ENCODE measurements around the gene PDXP.

- TF ChIP-seq CTCF (conservative IDR thresholded peaks at IDR 0.05 in 1 of 2, IDR thresholded peaks at IDR 0.05 in 1 of 2; ENCODE audit: extremely low read depth in 1 of 2, insufficient read depth in 1 of 2, low read depth in 1 of 2, low read length in 2 of 2) (no peak), EZH2 (IDR thresholded peaks at IDR 0.05; ENCODE audit: borderline replicate concordance, low read length) (no peak)
Measured at GRCh38 chr22:37711490-37711889, 53.0 kb downstream of the PDXP start.

Data from mammary epithelial cell (primary cell).